NCI-H510A treated with DMSO at 0.1 percent for 48 hours (cell line): ENCODE data around the gene MARF1.
"Not testable (repeated sequence)": the region's sequence is repeated elsewhere in the genome, so short reads cannot be mapped to it uniquely, and the experiment has no call there.

Source experiments
- DNase-seq: peaks from one replicate; lab custom pipeline; 2025; lab: John Stamatoyannopoulos, UW

The MARF1 gene

GRCh38 chr16:15653227-15653626 lies 10.3 kb upstream of the MARF1 start:
- peak; percentile 87 for DNase-seq

GRCh38 chr16:15652293-15653001 lies 9.5 kb upstream of the MARF1 start:
- no peak for DNase-seq

GRCh38 chr16:15650698-15651171 lies 7.8 kb upstream of the MARF1 start:
- peak; percentile 45 for DNase-seq

GRCh38 chr16:15650019-15650697 lies 7.2 kb upstream of the MARF1 start, which contains the start of gene NDE1:
Gene NDE1, plus strand, starts transcription at chr16:15650245. Its CDS starts 14,534 bp downstream, at chr16:15664779.
- DNase-seq: peak; percentile 98

GRCh38 chr16:15649727-15650018 lies 6.7 kb upstream of the MARF1 start:
- no peak for DNase-seq

GRCh38 chr16:15649311-15649710 lies 6.4 kb upstream of the MARF1 start:
- not testable (repeated sequence) for DNase-seq

- DNase-seq: no peak
Measured at GRCh38 chr16:15648135-15648730, 5.3 kb upstream of the MARF1 start.

- no peak for DNase-seq
Measured at GRCh38 chr16:15647294-15648014, 4.5 kb upstream of the MARF1 start.

- DNase-seq: not testable (repeated sequence)
Measured at GRCh38 chr16:15646557-15647293, 3.8 kb upstream of the MARF1 start.

- peak; percentile 59 for DNase-seq
Measured at GRCh38 chr16:15644962-15645465, 2.1 kb upstream of the MARF1 start.

GRCh38 chr16:15644267-15644961 lies 1.5 kb upstream of the MARF1 start:
- DNase-seq: peak; percentile 98

- no peak for DNase-seq
Measured at GRCh38 chr16:15643946-15644250, 944 bp upstream of the MARF1 start.

- peak; percentile 95 for DNase-seq
Measured at GRCh38 chr16:15642557-15643047, 352 bp downstream of the MARF1 start.

GRCh38 chr16:15641753-15642556 lies 999 bp downstream of the MARF1 start:
- no peak for DNase-seq

GRCh38 chr16:15640966-15641365 lies 2.0 kb downstream of the MARF1 start:
- DNase-seq: no peak

- DNase-seq: no peak
Measured at GRCh38 chr16:15639061-15639568, 3.8 kb downstream of the MARF1 start.

GRCh38 chr16:15636392-15636873 lies 6.5 kb downstream of the MARF1 start:
- no peak for DNase-seq

GRCh38 chr16:15635926-15636325 lies 7.0 kb downstream of the MARF1 start:
- no peak for DNase-seq

- no peak for DNase-seq
Measured at GRCh38 chr16:15631730-15632409, 11.1 kb downstream of the MARF1 start.
